Skeletal muscle tissue (tissue), 4 donors: ENCODE measurements around the gene C18orf63. TPM values are rescaled to one million over a fixed set of nuclear protein-coding genes. Genes with fewer than 3 reads are reported as not detected.

Experiments
- H3K27ac ChIP-seq: one replicate; pipeline ENCODE4 v1.7.0; 2013; ENCODE audit warnings: mild to moderate bottlenecking, low read depth, low read length, inconsistent platforms
- H3K27me3 ChIP-seq, 3 donors: one replicate each; pipeline ENCODE4 v1.7.0; 2013; ENCODE audit warnings: low read length in 3 of 3; ENCODE audit not compliant: control insufficient read depth in 3 of 3, insufficient read depth in 3 of 3
- H3K36me3 ChIP-seq, 3 donors: one replicate each; pipeline ENCODE4 v1.7.0; 2013; ENCODE audit warnings: low read length in 3 of 3; ENCODE audit not compliant: control insufficient read depth in 3 of 3, insufficient read depth in 3 of 3
- H3K4me1 ChIP-seq, 3 donors: one replicate each; pipeline ENCODE4 v1.7.0; 2013; ENCODE audit warnings: low read length in 3 of 3, mild to moderate bottlenecking in 3 of 3; ENCODE audit not compliant: control insufficient read depth in 3 of 3, insufficient read depth in 3 of 3
- H3K4me3 ChIP-seq, 3 donors: one replicate each; pipeline ENCODE4 v1.7.0; 2013; ENCODE audit warnings: low read length in 3 of 3
- H3K9ac ChIP-seq, 3 donors: one replicate each; pipeline ENCODE4 v1.7.0; 2013; ENCODE audit warnings: low read length in 3 of 3, mild to moderate bottlenecking in 3 of 3, moderate library complexity in 2 of 3, low read depth in 1 of 3
- H3K9me3 ChIP-seq, 3 donors: one replicate each; pipeline ENCODE4 v1.7.0; 2013; ENCODE audit warnings: low read length in 3 of 3; ENCODE audit not compliant: control insufficient read depth in 3 of 3
- total RNA-seq: library from RNA; depleted of rRNA; stranded (reverse); fragments of >200 nt; gene quantifications from one replicate; pipeline ENCODE4 v1.2.3, GENCODE V29; 2014
- donor health status: Osteomylitis.

C18orf63 gene
- total RNA-seq, 1 donor from 2014 or later: not detected

DNA sequence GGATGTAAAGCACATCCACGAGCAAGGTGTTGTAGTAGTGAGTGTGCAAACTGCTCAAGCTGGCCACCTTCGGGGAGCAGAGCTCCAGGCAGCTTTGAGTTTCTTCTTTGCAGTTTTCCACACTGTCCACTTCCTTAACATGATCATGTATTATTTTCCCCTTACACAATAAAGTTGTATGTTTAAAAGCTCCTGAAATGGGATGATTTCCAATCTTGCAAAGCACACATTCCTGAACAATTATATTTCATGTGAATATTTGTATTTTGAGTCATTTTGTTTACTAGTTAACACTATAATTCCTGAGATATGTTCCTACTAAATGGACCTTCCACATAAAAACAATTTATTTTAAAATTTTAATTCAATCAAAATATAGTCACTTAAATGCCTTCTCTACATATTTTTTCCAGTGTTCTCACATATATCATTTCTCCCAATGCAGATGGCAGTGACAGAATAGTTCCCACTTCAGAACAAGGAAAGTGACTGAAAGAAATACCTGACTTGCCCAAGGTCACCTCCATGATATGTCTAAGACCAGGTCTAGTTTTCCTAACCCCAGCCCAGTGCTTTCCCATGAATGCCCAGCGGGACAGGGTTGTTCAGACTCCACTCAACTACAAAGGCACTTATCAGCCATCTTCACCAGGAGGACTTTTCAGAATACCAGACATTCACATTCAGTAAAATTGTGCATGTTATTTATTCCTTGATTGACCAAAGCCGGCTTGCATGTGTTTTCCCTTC is 29.4 kb upstream of the C18orf63 start:
- Histone ChIP-seq H3K27me3 (no peaks in the 10 kb centered on the region), H3K4me3 (no peak overlapping the region), H3K9me3 (no peaks in the 10 kb centered on the region), H3K4me1 (peaks cover 31 to 38% (median 34%) of the 10 kb centered on the region in 3 donors), H3K9ac (no peak overlapping the region), H3K36me3 (peaks cover 0 to 2% (median 0%) of the 10 kb centered on the region in 3 donors), H3K27ac (no peak overlapping the region)

DNA sequence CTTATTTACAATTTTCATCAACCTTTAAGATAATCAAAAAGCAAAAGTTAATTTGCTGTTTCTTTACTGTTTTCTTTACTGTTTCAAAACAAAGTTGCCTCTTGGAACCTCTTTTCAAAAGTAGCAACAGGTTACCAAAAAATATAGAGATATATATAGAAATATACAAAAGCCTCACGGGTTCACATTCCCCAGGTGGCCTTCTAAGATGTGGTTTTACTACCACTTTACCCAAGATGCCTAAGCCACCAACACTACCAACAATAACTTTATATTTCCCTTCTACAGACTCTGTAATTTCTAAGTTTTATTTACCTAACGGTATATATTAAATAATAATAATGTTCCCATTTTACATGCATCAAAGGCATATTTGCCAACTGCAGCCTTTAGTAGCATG is 28.8 kb upstream of the C18orf63 start:
- Histone ChIP-seq H3K36me3 (peaks cover 0 to 2% (median 0%) of the 10 kb centered on the region in 3 donors), H3K4me3 (no peak overlapping the region), H3K4me1 (peaks cover 28 to 35% (median 29%) of the 10 kb centered on the region in 3 donors), H3K27ac (no peak overlapping the region), H3K9ac (no peak overlapping the region), H3K9me3 (no peaks in the 10 kb centered on the region), H3K27me3 (no peaks in the 10 kb centered on the region)

DNA sequence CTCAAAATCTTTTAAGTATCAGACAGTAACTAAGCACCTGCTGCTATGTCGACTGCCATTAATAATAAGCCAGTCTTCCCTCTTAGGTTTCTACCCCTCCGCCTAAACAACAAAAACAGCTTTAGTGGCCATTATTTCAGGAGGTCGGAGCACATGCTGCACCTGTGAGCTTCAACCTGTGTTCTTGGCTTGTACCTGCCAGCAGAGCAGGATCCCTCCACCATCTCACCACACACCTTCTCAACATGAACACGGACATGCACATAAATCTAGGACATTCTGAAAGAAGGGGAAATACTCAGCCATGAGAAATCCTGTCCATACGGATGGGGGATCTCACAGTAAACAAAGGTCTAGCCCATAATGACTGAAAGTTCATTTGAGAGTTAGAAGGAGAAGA is 27.6 kb upstream of the C18orf63 start:
- no peaks in the 10 kb centered on the region for H3K27me3 ChIP-seq
- H3K4me3 ChIP-seq: no peak overlapping the region
- H3K27ac ChIP-seq: peak overlapping the region; percentile 5
- no peaks in the 10 kb centered on the region for H3K9me3 ChIP-seq
- peaks cover 0 to 2% (median 0%) of the 10 kb centered on the region in 3 donors for H3K36me3 ChIP-seq
- peaks cover 18 to 27% (median 21%) of the 10 kb centered on the region in 3 donors for H3K4me1 ChIP-seq
- H3K9ac ChIP-seq: no peak overlapping the region

DNA sequence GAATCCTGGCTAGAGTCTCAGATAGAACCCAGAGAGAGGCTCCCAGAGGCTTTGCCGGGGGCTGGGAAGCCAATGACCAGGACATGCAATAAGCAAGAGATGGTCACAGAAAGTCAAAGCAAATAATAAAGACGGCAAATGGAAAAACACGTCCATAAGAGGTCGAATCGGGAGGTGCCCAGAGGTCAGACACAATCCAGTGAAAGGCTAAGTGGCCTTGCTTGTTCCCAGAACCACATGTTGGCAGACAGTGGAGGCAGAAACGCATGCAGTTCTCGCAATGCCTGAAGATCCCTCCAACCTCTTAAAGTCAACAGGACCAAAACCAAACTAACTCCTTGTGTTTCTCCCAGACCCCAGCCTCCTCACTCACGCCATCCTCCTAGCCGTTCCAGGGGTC is 26.9 kb upstream of the C18orf63 start:
- no peaks in the 10 kb centered on the region for H3K9me3 ChIP-seq
- H3K4me3 ChIP-seq: no peak overlapping the region
- H3K9ac ChIP-seq: no peak overlapping the region
- H3K36me3 ChIP-seq: peaks cover 0 to 2% (median 0%) of the 10 kb centered on the region in 3 donors
- H3K27ac ChIP-seq: peak overlapping the region; percentile 5
- H3K27me3 ChIP-seq: no peaks in the 10 kb centered on the region
- peaks cover 15 to 23% (median 17%) of the 10 kb centered on the region in 3 donors for H3K4me1 ChIP-seq

DNA sequence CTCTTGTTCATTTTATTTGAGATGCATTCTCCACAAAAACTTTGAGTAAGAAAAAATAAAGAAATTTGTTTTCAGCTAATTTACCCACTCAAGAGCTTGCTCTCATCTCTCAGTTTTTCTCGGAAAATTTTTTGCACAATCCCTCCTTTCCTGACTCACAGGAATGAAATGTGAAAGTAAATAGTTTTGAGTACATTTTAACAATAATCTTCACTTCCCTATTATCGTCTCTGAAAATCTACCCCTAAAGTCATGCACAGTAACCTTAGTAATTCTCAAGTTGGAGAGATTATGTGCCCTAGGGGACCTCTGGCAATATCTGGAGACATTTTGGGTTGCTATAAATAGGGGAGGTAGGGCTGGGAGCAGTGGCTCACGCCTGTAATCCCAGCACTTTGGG is 26.5 kb upstream of the C18orf63 start:
- no peak overlapping the region for H3K4me3 ChIP-seq
- H3K36me3 ChIP-seq: peaks cover 0 to 2% (median 0%) of the 10 kb centered on the region in 3 donors
- H3K27me3 ChIP-seq: no peaks in the 10 kb centered on the region
- H3K9ac ChIP-seq: no peak overlapping the region
- H3K4me1 ChIP-seq: peaks cover 15 to 23% (median 17%) of the 10 kb centered on the region in 3 donors
- H3K9me3 ChIP-seq: no peaks in the 10 kb centered on the region
- H3K27ac ChIP-seq: no peak overlapping the region

DNA sequence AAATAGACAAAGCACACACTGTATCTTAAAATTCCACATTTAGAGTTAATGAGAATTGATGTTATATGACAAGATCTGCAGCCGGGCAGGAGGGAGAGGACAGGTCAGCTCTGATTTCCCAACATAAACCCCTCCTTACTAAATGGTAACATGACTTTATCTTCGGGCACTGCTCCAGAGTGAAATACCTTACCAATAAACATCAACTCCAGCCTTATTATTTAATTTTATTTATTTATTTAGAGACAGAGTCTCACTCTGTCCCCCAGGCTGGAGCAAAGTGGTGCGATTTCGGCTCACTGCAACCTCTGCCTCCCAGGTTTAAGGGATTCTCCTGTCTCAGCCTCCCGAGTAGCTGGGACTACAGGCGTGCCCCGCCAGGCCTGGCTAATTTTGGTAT is 25.6 kb upstream of the C18orf63 start:
- Histone ChIP-seq H3K9ac (no peak overlapping the region), H3K27ac (no peak overlapping the region), H3K36me3 (peaks cover 0 to 2% (median 0%) of the 10 kb centered on the region in 3 donors), H3K4me3 (no peak overlapping the region), H3K9me3 (no peaks in the 10 kb centered on the region), H3K4me1 (peaks cover 10 to 14% (median 12%) of the 10 kb centered on the region in 3 donors), H3K27me3 (no peaks in the 10 kb centered on the region)

DNA sequence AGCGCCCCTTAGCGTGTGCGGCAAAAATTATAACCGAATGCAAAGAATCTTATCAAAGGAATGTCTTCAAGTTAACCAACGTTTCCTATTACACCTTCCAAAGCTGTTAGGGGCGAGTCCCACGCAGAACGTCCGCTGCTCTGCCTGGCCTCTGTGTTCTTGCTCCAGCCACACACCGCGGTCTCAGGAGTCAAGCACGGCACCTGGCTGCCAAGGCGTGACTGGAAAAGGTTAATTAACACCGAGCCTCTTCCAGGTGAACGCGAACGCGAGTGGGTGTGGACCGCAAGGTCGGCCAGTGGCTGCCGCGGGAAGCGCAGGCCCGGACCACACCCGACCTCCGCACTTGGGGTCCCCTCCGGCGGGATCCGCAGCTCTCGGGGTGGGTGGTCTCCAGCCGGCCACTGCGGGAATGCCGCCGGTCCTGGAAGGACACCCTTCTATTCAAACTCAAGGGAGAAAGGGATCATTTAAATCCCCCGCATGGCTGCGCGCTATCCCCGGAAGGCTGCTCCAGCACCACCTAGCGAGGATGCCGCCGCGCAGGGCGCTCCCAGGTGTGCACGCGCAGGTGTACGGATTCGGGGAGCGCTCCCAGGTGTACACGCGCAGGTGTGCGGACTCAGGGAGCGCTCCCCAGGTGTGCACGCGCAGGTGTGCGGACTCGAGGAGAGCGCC is 24.7 kb upstream of the C18orf63 start:
- Histone ChIP-seq H3K36me3 (peaks cover 0 to 2% (median 0%) of the 10 kb centered on the region in 3 donors), H3K4me1 (peaks cover 10 to 12% (median 12%) of the 10 kb centered on the region in 3 donors)

DNA sequence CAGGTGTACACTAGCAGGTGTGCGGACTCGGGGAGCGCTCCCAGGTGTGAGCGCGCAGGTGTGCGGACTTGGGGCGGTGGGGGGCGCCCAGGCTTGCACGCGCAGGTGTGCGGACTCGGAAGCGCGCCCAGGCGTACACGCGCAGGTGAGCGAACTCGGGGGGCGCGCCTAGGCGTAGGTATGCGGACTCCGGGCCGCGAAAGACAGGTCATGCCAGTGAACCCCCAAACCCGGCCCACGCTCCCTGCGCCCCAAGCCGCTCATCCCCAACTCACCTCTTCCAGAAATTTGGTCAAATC is 24.2 kb upstream of the C18orf63 start:
- Histone ChIP-seq H3K4me3 (peak overlapping the region; percentile 96 to 98 (median 98)), H3K9me3 (no peaks in the 10 kb centered on the region), H3K27ac (no peak overlapping the region), H3K4me1 (peaks cover 10 to 12% (median 12%) of the 10 kb centered on the region in 3 donors), H3K9ac (peak overlapping the region; percentile 72 to 91 (median 83)), H3K27me3 (no peaks in the 10 kb centered on the region), H3K36me3 (peaks cover 0 to 2% (median 0%) of the 10 kb centered on the region in 3 donors)

More for the DNA sequence above, 24.7 kb upstream of the C18orf63 start:
- no peaks in the 10 kb centered on the region for H3K27me3 ChIP-seq
- H3K9ac ChIP-seq: peak overlapping the region in 2 of 3 donors; percentile 72 to 91
- H3K27ac ChIP-seq: no peak overlapping the region
- peak overlapping the region; percentile 96 to 98 (median 98) for H3K4me3 ChIP-seq
- H3K9me3 ChIP-seq: no peaks in the 10 kb centered on the region

DNA sequence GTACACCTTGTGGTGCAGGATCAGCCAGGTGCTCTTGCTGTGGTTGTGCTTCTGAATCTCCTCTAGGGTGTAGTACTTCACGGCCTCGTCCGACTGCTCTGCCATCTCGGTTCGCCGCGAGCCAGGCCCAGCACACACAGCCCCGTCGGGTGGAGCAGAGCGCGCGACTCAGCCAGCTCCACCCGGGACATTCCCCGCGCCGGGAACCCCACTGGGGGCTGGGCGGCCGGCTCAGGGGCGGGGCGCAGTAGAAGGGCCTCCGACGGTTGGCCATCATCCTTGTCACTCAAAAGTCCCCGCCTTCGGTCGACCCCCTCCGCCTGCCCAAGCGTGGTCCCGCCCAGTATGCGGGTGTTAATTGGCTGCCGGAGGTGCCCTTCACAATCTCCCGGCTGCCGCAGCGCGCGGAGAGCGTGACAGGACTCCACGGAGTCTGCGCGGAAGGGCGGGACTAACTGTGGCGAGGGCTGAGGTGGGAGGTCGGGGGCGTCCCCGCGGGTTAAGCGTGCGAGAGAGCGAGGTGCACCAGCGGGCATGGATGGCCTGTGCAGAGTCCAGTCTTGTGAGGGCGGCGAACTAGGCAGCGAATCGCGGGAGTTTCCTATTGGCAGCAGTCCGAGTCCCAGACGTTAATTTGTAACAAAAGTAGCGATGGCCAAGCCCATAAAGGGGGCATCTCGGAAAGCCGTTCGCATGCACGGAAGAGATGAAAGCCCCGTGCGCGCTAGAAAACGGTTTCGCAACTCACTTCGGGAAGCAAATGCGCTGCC is 23.7 kb upstream of the C18orf63 start, which contains the start of gene CYB5A:
Gene CYB5A, minus strand, starts transcription at position 193 of the 770 bp plus-strand sequence. Its CDS starts 88 bp downstream, at position 105.
- H3K4me1 ChIP-seq: peaks cover 10 to 12% (median 12%) of the 10 kb centered on the region in 3 donors
- H3K27me3 ChIP-seq: no peaks in the 10 kb centered on the region
- no peaks in the 10 kb centered on the region for H3K9me3 ChIP-seq
- peak within 1 kb of the TSS; percentile 72 to 91 (median 87) for H3K9ac ChIP-seq
- H3K36me3 ChIP-seq: no peaks in the 10 kb centered on the region
- H3K27ac ChIP-seq: no peak within 1 kb of the TSS
- H3K4me3 ChIP-seq: peak within 1 kb of the TSS; percentile 96 to 98 (median 98)
